ENCODE results near the gene PAAF1.
A peak's percentile ranks its signal among the peaks of the same experiment; 100 is the strongest.

The PAAF1 gene

DNA sequence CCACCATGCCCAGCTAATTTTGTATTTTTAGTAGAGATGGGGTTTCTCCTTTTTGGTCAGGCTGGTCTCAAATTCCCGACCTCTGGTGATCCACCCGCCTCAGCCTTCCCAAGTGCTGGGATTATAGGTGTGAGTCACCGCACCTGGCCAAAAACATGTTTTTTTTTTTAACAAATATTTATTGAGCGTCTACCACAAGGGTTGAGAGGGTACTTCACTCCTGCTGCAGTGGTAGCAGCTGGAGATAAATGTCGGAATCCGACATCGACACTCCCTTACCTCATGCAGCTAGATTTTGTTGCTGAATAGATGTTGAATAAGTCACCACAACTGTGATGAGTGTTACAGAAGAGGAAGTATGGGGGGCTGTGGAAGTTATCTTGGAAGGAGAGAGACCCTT lies 75.0 kb downstream of the PAAF1 start:
- Histone ChIP-seq H2AFZ (ENCODE audit: low read length) (no peak overlapping the region), H4K20me1 (ENCODE audit: insufficient read depth, low read length) (no peaks in the 10 kb centered on the region), H3K79me2 (ENCODE audit: insufficient read depth, low read length) (no peaks in the 10 kb centered on the region), H3K9me2 (ENCODE audit: low read depth, low read length) (no peaks in the 10 kb centered on the region), H3K36me3 (ENCODE audit: insufficient read depth, low read length) (no peaks in the 10 kb centered on the region), H3K27ac (ENCODE audit: low read depth, low read length, poor library complexity, severe bottlenecking) (no peak overlapping the region), H3K4me1 (ENCODE audit: insufficient read depth, low read length, severe bottlenecking) (no peaks in the 10 kb centered on the region), H3F3A (ENCODE audit: insufficient read depth, low read length) (no peaks in the 10 kb centered on the region), H3K9me3 (ENCODE audit: low read length) (no peaks in the 10 kb centered on the region), H3K9ac (ENCODE audit: low read length) (no peak overlapping the region), H3K4me3 (ENCODE audit: low read depth, low read length, poor library complexity, severe bottlenecking) (no peak overlapping the region), H3K4me2 (ENCODE audit: low read length) (no peak overlapping the region), H3K27me3 (ENCODE audit: insufficient read depth, low read length) (no peaks in the 10 kb centered on the region)
- TF ChIP-seq EZH2 (IDR thresholded peaks at IDR 0.05; ENCODE audit: borderline replicate concordance, low read length) (no peak), CTCF (IDR thresholded peaks at IDR 0.05; ENCODE audit: low read length) (no peak)

DNA sequence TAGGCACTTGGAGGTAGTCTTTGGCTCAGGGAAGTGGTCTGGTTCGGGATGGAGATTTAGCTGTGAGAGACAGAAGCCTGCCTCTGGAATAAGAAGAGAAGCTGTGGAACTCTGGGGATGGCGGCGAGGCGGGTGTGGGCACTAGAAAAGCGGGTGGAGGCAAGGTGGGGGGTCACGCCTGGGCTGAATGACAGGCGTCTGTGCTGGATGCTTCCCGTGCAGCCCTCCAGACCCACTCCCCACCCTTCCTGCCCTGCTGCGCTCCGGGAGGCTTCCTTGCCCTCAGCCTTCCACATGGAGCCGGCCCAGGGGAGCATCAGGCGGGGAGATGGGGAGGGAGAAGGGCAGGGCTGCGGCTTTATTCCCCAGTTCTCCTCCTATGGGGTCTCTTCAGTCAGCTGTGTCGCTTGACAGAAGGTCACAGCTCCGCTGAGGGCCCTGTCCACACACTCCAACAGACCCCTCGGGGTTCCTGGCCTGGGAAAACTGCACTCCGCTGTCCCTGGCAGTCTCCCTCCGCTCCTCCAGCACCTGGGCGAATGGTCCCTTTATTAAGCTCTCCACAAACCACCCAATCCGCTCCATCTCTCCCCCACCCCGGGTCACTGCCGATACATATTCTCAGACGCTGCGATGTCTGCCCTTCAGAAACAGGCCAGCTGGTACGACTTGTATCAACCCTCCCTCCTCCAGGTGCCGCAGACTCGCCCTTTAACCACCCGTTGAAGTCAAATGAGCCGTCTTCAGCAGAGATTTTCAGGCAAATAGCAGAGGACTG lies 80.3 kb downstream of the PAAF1 start:
- H3K9me3 ChIP-seq (ENCODE audit: low read length), result no peaks in the 10 kb centered on the region
- H3K4me2 ChIP-seq (ENCODE audit: low read length), result peak overlapping the region; percentile 19; the same call in 1 of the 2 replicates
- H3K79me2 ChIP-seq (ENCODE audit: insufficient read depth, low read length), result no peaks in the 10 kb centered on the region
- H3K4me1 ChIP-seq (ENCODE audit: insufficient read depth, low read length, severe bottlenecking), result peaks cover 10% of the 10 kb centered on the region
- TF ChIP-seq CTCF (IDR thresholded peaks at IDR 0.05; ENCODE audit: low read length) (no peak), EZH2 (IDR thresholded peaks at IDR 0.05; ENCODE audit: borderline replicate concordance, low read length) (no peak)
- H3K4me3 ChIP-seq (ENCODE audit: low read depth, low read length, poor library complexity, severe bottlenecking), result peak overlapping the region; percentile 1
- H3K27me3 ChIP-seq (ENCODE audit: insufficient read depth, low read length), result no peaks in the 10 kb centered on the region; the same call in 1 of the 2 replicates
- no peaks in the 10 kb centered on the region for H4K20me1 ChIP-seq (ENCODE audit: insufficient read depth, low read length)
- H2AFZ ChIP-seq (ENCODE audit: low read length), result no peak overlapping the region
- no peak overlapping the region for H3K9ac ChIP-seq (ENCODE audit: low read length)
- no peaks in the 10 kb centered on the region for H3F3A ChIP-seq (ENCODE audit: insufficient read depth, low read length)
- no peak overlapping the region for H3K27ac ChIP-seq (ENCODE audit: low read depth, low read length, poor library complexity, severe bottlenecking)
- H3K36me3 ChIP-seq (ENCODE audit: insufficient read depth, low read length), result no peaks in the 10 kb centered on the region
- H3K9me2 ChIP-seq (ENCODE audit: low read depth, low read length), result no peaks in the 10 kb centered on the region

DNA sequence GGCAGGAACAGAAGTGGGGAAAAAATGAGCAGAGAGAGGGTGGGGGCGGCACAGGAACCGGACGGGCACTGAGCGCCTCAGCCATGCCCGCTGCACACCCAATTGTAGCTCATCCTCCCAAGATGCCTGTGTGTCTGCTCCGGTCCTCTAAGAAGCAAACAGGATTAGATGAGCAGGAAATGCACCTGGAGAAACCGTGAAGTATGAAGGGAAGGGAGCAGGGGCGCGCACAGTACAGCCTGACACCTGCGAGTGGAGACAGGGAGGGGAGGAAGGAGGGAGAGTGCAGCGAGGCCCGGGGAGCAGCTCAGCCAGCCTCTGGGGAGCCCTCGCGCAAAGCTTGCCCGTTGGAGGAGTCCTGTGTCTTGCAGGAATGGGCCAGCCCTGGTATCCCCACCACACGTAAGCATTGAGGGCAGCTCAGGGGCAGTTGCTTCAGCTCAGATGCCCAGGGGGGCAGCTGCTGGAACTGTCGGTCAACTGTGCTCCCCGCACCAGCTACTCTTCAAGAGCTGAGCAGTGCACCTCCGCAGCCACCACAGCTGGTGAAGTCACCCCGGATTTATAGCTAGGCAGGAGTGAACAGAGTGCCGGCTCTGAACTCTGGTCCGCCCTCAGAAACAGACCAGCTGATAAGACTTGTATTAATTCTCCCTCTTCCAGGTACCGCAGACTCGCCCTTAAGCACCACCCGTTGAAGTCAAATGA lies 81.0 kb downstream of the PAAF1 start:
- TF ChIP-seq EZH2 (IDR thresholded peaks at IDR 0.05; ENCODE audit: borderline replicate concordance, low read length) (no peak), CTCF (IDR thresholded peaks at IDR 0.05; ENCODE audit: low read length) (no peak)
- H3K9me3 ChIP-seq (ENCODE audit: low read length), result no peaks in the 10 kb centered on the region
- peaks cover 10% of the 10 kb centered on the region for H3K4me1 ChIP-seq (ENCODE audit: insufficient read depth, low read length, severe bottlenecking)
- no peaks in the 10 kb centered on the region for H3F3A ChIP-seq (ENCODE audit: insufficient read depth, low read length)
- H3K9me2 ChIP-seq (ENCODE audit: low read depth, low read length), result no peaks in the 10 kb centered on the region
- H3K27ac ChIP-seq (ENCODE audit: low read depth, low read length, poor library complexity, severe bottlenecking), result no peak overlapping the region
- H3K36me3 ChIP-seq (ENCODE audit: insufficient read depth, low read length), result no peaks in the 10 kb centered on the region
- H2AFZ ChIP-seq (ENCODE audit: low read length), result no peak overlapping the region
- no peaks in the 10 kb centered on the region for H4K20me1 ChIP-seq (ENCODE audit: insufficient read depth, low read length)
- no peaks in the 10 kb centered on the region for H3K79me2 ChIP-seq (ENCODE audit: insufficient read depth, low read length)
- no peaks in the 10 kb centered on the region; the same call in 1 of the 2 replicates for H3K27me3 ChIP-seq (ENCODE audit: insufficient read depth, low read length)
- H3K9ac ChIP-seq (ENCODE audit: low read length), result no peak overlapping the region
- peak overlapping the region; percentile 19; the same call in 1 of the 2 replicates for H3K4me2 ChIP-seq (ENCODE audit: low read length)
- peak overlapping the region; percentile 1 for H3K4me3 ChIP-seq (ENCODE audit: low read depth, low read length, poor library complexity, severe bottlenecking)

Measured in OCI-LY1 (cell line).